HL-60 (cell line): Measurements from ENCODE around the gene KSR1.

ENCODE experiments used
- GABPA ChIP-seq: IDR thresholded peaks from 2 replicates; pipeline ENCODE4 v1.6.1; 2012; ENCODE audit warnings: low read depth
- POLR2AphosphoS5 ChIP-seq: IDR thresholded peaks from 2 replicates; pipeline ENCODE4 v1.6.1; 2012; ENCODE audit warnings: low read depth
- TF ChIP-seq, protein P1 (sequence below): IDR thresholded peaks from one replicate; pipeline ENCODE4 v1.5.1; 2011; ENCODE audit warnings: low read length, control low read depth, inconsistent platforms; ENCODE audit not compliant: insufficient read depth
- TF ChIP-seq, protein P2 (sequence below): IDR thresholded peaks from 2 replicates; pipeline ENCODE4 v1.6.1; 2012; ENCODE audit warnings: low read depth; ENCODE audit not compliant: insufficient replicate concordance

- TF ChIP-seq, protein P1, sequence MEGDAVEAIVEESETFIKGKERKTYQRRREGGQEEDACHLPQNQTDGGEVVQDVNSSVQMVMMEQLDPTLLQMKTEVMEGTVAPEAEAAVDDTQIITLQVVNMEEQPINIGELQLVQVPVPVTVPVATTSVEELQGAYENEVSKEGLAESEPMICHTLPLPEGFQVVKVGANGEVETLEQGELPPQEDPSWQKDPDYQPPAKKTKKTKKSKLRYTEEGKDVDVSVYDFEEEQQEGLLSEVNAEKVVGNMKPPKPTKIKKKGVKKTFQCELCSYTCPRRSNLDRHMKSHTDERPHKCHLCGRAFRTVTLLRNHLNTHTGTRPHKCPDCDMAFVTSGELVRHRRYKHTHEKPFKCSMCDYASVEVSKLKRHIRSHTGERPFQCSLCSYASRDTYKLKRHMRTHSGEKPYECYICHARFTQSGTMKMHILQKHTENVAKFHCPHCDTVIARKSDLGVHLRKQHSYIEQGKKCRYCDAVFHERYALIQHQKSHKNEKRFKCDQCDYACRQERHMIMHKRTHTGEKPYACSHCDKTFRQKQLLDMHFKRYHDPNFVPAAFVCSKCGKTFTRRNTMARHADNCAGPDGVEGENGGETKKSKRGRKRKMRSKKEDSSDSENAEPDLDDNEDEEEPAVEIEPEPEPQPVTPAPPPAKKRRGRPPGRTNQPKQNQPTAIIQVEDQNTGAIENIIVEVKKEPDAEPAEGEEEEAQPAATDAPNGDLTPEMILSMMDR, result no peak
- TF ChIP-seq, protein P2, sequence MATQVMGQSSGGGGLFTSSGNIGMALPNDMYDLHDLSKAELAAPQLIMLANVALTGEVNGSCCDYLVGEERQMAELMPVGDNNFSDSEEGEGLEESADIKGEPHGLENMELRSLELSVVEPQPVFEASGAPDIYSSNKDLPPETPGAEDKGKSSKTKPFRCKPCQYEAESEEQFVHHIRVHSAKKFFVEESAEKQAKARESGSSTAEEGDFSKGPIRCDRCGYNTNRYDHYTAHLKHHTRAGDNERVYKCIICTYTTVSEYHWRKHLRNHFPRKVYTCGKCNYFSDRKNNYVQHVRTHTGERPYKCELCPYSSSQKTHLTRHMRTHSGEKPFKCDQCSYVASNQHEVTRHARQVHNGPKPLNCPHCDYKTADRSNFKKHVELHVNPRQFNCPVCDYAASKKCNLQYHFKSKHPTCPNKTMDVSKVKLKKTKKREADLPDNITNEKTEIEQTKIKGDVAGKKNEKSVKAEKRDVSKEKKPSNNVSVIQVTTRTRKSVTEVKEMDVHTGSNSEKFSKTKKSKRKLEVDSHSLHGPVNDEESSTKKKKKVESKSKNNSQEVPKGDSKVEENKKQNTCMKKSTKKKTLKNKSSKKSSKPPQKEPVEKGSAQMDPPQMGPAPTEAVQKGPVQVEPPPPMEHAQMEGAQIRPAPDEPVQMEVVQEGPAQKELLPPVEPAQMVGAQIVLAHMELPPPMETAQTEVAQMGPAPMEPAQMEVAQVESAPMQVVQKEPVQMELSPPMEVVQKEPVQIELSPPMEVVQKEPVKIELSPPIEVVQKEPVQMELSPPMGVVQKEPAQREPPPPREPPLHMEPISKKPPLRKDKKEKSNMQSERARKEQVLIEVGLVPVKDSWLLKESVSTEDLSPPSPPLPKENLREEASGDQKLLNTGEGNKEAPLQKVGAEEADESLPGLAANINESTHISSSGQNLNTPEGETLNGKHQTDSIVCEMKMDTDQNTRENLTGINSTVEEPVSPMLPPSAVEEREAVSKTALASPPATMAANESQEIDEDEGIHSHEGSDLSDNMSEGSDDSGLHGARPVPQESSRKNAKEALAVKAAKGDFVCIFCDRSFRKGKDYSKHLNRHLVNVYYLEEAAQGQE, result no peak
- TF ChIP-seq POLR2AphosphoS5, result no peak
- no peak for TF ChIP-seq GABPA
Measured at GRCh38 chr17:27535975-27536374, 79.7 kb downstream of the KSR1 start.
